Gastroesophageal sphincter (tissue), 2 donors: ENCODE measurements around the gene NEK6.

ENCODE experiments used
- POLR2A ChIP-seq, 2 donors: fragments of 450-650 bp; IDR thresholded peaks; one replicate each; pipeline ENCODE4 v1.6.1; 2017; ENCODE audit warnings: antibody characterized with exemption in 2 of 2, mild to moderate bottlenecking in 2 of 2, moderate library complexity in 1 of 2
- POLR2AphosphoS5 ChIP-seq: sonication (generic); formaldehyde crosslinking; IDR thresholded peaks from one replicate; pipeline ENCODE4 v1.6.1; 2017; ENCODE audit warnings: antibody characterized with exemption

GRCh38 chr9:124295159-124295794 lies 37.5 kb downstream of the NEK6 start:
- no peak for TF ChIP-seq POLR2A (IDR thresholded peaks at IDR 0.05)
- no peak for TF ChIP-seq POLR2AphosphoS5
